Osteoblast (primary cell): Measurements from ENCODE around the gene KIF26B. TPM values are rescaled to one million over a fixed set of nuclear protein-coding genes. Genes with fewer than 3 reads are reported as not detected.

Experiments
- DNase-seq: peaks from one replicate; pipeline ENCODE4 v3.0.0; 2011; ENCODE audit warnings: low spot score, mixed read lengths; ENCODE audit not compliant: insufficient read length; ENCODE audit errors: missing footprints
- H2AFZ ChIP-seq: 2 replicates; pipeline ENCODE4 v1.6.0; 2011; ENCODE audit warnings: mild to moderate bottlenecking, low read length
- H3K27ac ChIP-seq: 2 replicates; pipeline ENCODE4 v1.5.1; 2011; ENCODE audit warnings: mild to moderate bottlenecking, low read depth, low read length, moderate library complexity
- H3K27me3 ChIP-seq: 2 replicates; pipeline ENCODE4 v1.6.0; 2012; ENCODE audit warnings: mild to moderate bottlenecking, control low read depth, inconsistent platforms, low read length, moderate library complexity; ENCODE audit not compliant: insufficient read depth
- H3K36me3 ChIP-seq: 2 replicates; pipeline ENCODE4 v1.5.1; 2011; ENCODE audit warnings: mild to moderate bottlenecking, low read length, control low read depth, moderate library complexity; ENCODE audit not compliant: insufficient read depth
- H3K4me1 ChIP-seq: 2 replicates; pipeline ENCODE4 v1.5.1; 2011; ENCODE audit warnings: mild to moderate bottlenecking, low read length, control low read depth, moderate library complexity; ENCODE audit not compliant: insufficient read depth
- H3K4me2 ChIP-seq: 2 replicates; pipeline ENCODE4 v1.6.0; 2011; ENCODE audit warnings: mild to moderate bottlenecking, low read length; ENCODE audit not compliant: insufficient read depth
- H3K4me3 ChIP-seq: fragments of 200-600 bp; sonication (generic); 3 replicates; pipeline ENCODE4 v1.5.1; 2012; ENCODE audit warnings: mild to moderate bottlenecking, low read length, inconsistent platforms; ENCODE audit not compliant: insufficient read depth
- H3K79me2 ChIP-seq: 2 replicates; pipeline ENCODE4 v1.6.0; 2012; ENCODE audit warnings: mild to moderate bottlenecking, low read length, control low read depth, inconsistent platforms; ENCODE audit not compliant: insufficient read depth
- H3K9me3 ChIP-seq: 2 replicates; pipeline ENCODE4 v1.5.1; 2011; ENCODE audit warnings: low read depth, low read length, control low read depth
- H4K20me1 ChIP-seq: 2 replicates; pipeline ENCODE4 v1.6.0; 2012; ENCODE audit warnings: mild to moderate bottlenecking, low read length, control low read depth; ENCODE audit not compliant: insufficient read depth
- CTCF ChIP-seq: IDR thresholded peaks from 2 replicates; pipeline ENCODE4 v1.5.1; 2011; ENCODE audit warnings: mild to moderate bottlenecking, low read depth, low read length, moderate library complexity; ENCODE audit errors: extremely low read depth
- total RNA-seq: library from RNA; depleted of rRNA; stranded (reverse); fragments of >200 nt; gene quantifications from 2 replicates; pipeline ENCODE4 v1.2.3, GENCODE V29; 2012

Gene KIF26B
- total RNA-seq, 1 donor, result 22.1 TPM

- Histone ChIP-seq H3K79me2 (no peaks in the 10 kb centered on the region), H3K27me3 (no peaks in the 10 kb centered on the region), H3K9me3 (peaks cover 13% of the 10 kb centered on the region), H3K27ac (no peak overlapping the region), H3K4me2 (no peak overlapping the region), H2AFZ (no peak overlapping the region), H4K20me1 (no peaks in the 10 kb centered on the region), H3K4me1 (no peaks in the 10 kb centered on the region), H3K36me3 (no peaks in the 10 kb centered on the region), H3K4me3 (no peak overlapping the region)
- TF ChIP-seq CTCF, result no peak
- no peak for DNase-seq
These were observed 53.0 kb downstream of the KIF26B start for GRCh38 chr1:245207801-245208200.

GRCh38 chr1:245209658-245210435, 55.1 kb downstream of the KIF26B start:
- Histone ChIP-seq H3K36me3 (no peaks in the 10 kb centered on the region), H3K9me3 (peaks cover 13% of the 10 kb centered on the region), H3K4me3 (no peak overlapping the region), H3K4me2 (no peak overlapping the region), H3K79me2 (no peaks in the 10 kb centered on the region), H2AFZ (no peak overlapping the region), H4K20me1 (no peaks in the 10 kb centered on the region), H3K27me3 (no peaks in the 10 kb centered on the region), H3K27ac (no peak overlapping the region), H3K4me1 (no peaks in the 10 kb centered on the region)
- no peak for DNase-seq
- no peak for TF ChIP-seq CTCF

GRCh38 chr1:245211035-245211749, 56.4 kb downstream of the KIF26B start:
- Histone ChIP-seq H3K79me2 (no peaks in the 10 kb centered on the region), H4K20me1 (peaks cover 2% of the 10 kb centered on the region), H3K4me2 (no peak overlapping the region), H3K9me3 (peaks cover 13% of the 10 kb centered on the region), H3K36me3 (no peaks in the 10 kb centered on the region), H3K4me3 (no peak overlapping the region), H3K27me3 (no peaks in the 10 kb centered on the region), H3K4me1 (no peaks in the 10 kb centered on the region), H2AFZ (peak overlapping the region; percentile 65), H3K27ac (no peak overlapping the region)
- no peak for DNase-seq
- TF ChIP-seq CTCF, result no peak

GRCh38 chr1:245211761-245212160, 57.0 kb downstream of the KIF26B start:
- H4K20me1 ChIP-seq, result peaks cover 2% of the 10 kb centered on the region

More at GRCh38 chr1:245211761-245212160, 57.0 kb downstream of the KIF26B start:
- peaks cover 10% of the 10 kb centered on the region for H3K9me3 ChIP-seq
- no peaks in the 10 kb centered on the region for H3K79me2 ChIP-seq
- no peaks in the 10 kb centered on the region for H3K36me3 ChIP-seq
- no peak for DNase-seq
- H3K4me3 ChIP-seq, result no peak overlapping the region
- no peak overlapping the region for H2AFZ ChIP-seq
- H3K27me3 ChIP-seq, result peaks cover 3% of the 10 kb centered on the region
- H3K4me1 ChIP-seq, result no peaks in the 10 kb centered on the region
- no peak for TF ChIP-seq CTCF
- no peak overlapping the region for H3K4me2 ChIP-seq
- no peak overlapping the region for H3K27ac ChIP-seq
